Stimulated activated CD8-positive, alpha-beta memory T cell treated with anti-CD3 and anti-CD28 coated beads, Interleukin-4, amount 100 ng/mL, for 24 hours (primary cell): ENCODE measurements around the gene OSBPL5.

Experiments used
- DNase-seq: peaks from one replicate; pipeline ENCODE4 v3.0.0-alpha.2; 2020; ENCODE audit warnings: low read depth

The OSBPL5 gene

GRCh38 chr11:3163241-3163981 is 1.7 kb downstream of the OSBPL5 start:
- no peak for DNase-seq

GRCh38 chr11:3162410-3163240 is 2.5 kb downstream of the OSBPL5 start:
- DNase-seq, result no peak

GRCh38 chr11:3161720-3162409 is 3.2 kb downstream of the OSBPL5 start:
- no peak for DNase-seq

GRCh38 chr11:3161309-3161708 is 3.8 kb downstream of the OSBPL5 start:
- DNase-seq, result no peak

GRCh38 chr11:3160252-3161031 is 4.7 kb downstream of the OSBPL5 start:
- DNase-seq, result no peak

- no peak for DNase-seq
Observed at GRCh38 chr11:3159296-3160190, 5.6 kb downstream of the OSBPL5 start.

GRCh38 chr11:3158821-3159220 is 6.3 kb downstream of the OSBPL5 start:
- DNase-seq, result no peak

- no peak for DNase-seq
Observed at GRCh38 chr11:3158131-3158591, 6.9 kb downstream of the OSBPL5 start.

- DNase-seq, result no peak
Observed at GRCh38 chr11:3157381-3158130, 7.6 kb downstream of the OSBPL5 start.

GRCh38 chr11:3156661-3157311 is 8.3 kb downstream of the OSBPL5 start:
- no peak for DNase-seq

GRCh38 chr11:3156282-3156660 is 8.8 kb downstream of the OSBPL5 start:
- DNase-seq, result no peak

- no peak for DNase-seq
Observed at GRCh38 chr11:3155691-3156258, 9.3 kb downstream of the OSBPL5 start.

- no peak for DNase-seq
Observed at GRCh38 chr11:3155216-3155615, 9.9 kb downstream of the OSBPL5 start.

GRCh38 chr11:3154001-3154599 is 11.0 kb downstream of the OSBPL5 start:
- no peak for DNase-seq

GRCh38 chr11:3153291-3153861 is 11.7 kb downstream of the OSBPL5 start:
- DNase-seq, result no peak

- DNase-seq, result no peak
Observed at GRCh38 chr11:3152471-3153110, 12.5 kb downstream of the OSBPL5 start.

- no peak for DNase-seq
Observed at GRCh38 chr11:3150726-3151125, 14.4 kb downstream of the OSBPL5 start.

- DNase-seq, result no peak
Observed at GRCh38 chr11:3149852-3150188, 15.3 kb downstream of the OSBPL5 start.
